HG02943 (cell line): ENCODE measurements around the gene UBXN2A.
"Not testable (repeated sequence)": the region's sequence is repeated elsewhere in the genome, so short reads cannot be mapped to it uniquely, and the experiment has no call there.

Experiments
- ATAC-seq: cut with Tn5 transposase; IDR thresholded peaks from one replicate; pipeline ENCODE4 v1.9.1; 2021; ENCODE audit warnings: mild to moderate bottlenecking, low read depth, moderate library complexity; ENCODE audit not compliant: unreplicated experiment

UBXN2A gene

GRCh38 chr2:24011250-24012104 is 71.2 kb downstream of the UBXN2A start:
- ATAC-seq = no peak

GRCh38 chr2:24012521-24013188 is 72.4 kb downstream of the UBXN2A start:
- no peak for ATAC-seq

GRCh38 chr2:24014902-24015301 is 74.6 kb downstream of the UBXN2A start:
- not testable (repeated sequence) for ATAC-seq

- no peak for ATAC-seq
These were observed 75.5 kb downstream of the UBXN2A start for GRCh38 chr2:24015562-24016375.

- ATAC-seq = no peak
These were observed 76.1 kb downstream of the UBXN2A start for GRCh38 chr2:24016376-24016761.

- no peak for ATAC-seq
These were observed 76.8 kb downstream of the UBXN2A start for GRCh38 chr2:24016853-24017703.

GRCh38 chr2:24017711-24018110 is 77.4 kb downstream of the UBXN2A start:
- no peak for ATAC-seq

GRCh38 chr2:24018241-24018640 is 78.0 kb downstream of the UBXN2A start:
- ATAC-seq = no peak

- no peak for ATAC-seq
These were observed 79.5 kb downstream of the UBXN2A start for GRCh38 chr2:24019729-24020128.

GRCh38 chr2:24020244-24020643 is 80.0 kb downstream of the UBXN2A start:
- no peak for ATAC-seq

- ATAC-seq = no peak
These were observed 81.1 kb downstream of the UBXN2A start for GRCh38 chr2:24021122-24021998.

GRCh38 chr2:24022324-24022974 is 82.2 kb downstream of the UBXN2A start:
- ATAC-seq = no peak

GRCh38 chr2:24022975-24023575 is 82.8 kb downstream of the UBXN2A start:
- no peak for ATAC-seq

GRCh38 chr2:24024018-24024417 is 83.8 kb downstream of the UBXN2A start:
- ATAC-seq = no peak

- no peak for ATAC-seq
These were observed 84.9 kb downstream of the UBXN2A start for GRCh38 chr2:24024996-24025663.

GRCh38 chr2:24026233-24026632 is 86.0 kb downstream of the UBXN2A start:
- no peak for ATAC-seq

- ATAC-seq = no peak
These were observed 98.7 kb downstream of the UBXN2A start for GRCh38 chr2:24038786-24039499.
